Heart right ventricle (tissue), 16 donors: Measurements from ENCODE around the gene PEX16. TPM values are rescaled to one million over a fixed set of nuclear protein-coding genes. Genes with fewer than 3 reads are reported as not detected.

ENCODE experiments used
- ATAC-seq, 8 donors: fragments of 200-7000 bp; cut with Tn5 transposase; one replicate each; pipeline ENCODE4 v1.9.1; 2020; ENCODE audit warnings: mild to moderate bottlenecking in 8 of 8, moderate library complexity in 8 of 8, moderate number of reproducible peaks in 1 of 8
- DNase-seq, 2 donors: peaks; one replicate each; pipeline ENCODE4 v3.0.0-alpha.2; 2020
- H3K27ac ChIP-seq, 10 donors: fragments of 200-600 bp; sonication (generic) in 2 of 10; one replicate each; pipeline versions ENCODE4 v1.5.0 to v1.8.0; 2020 to 2022; ENCODE audit warnings: mild to moderate bottlenecking in 3 of 10
- H3K27me3 ChIP-seq, 7 donors: fragments of 200-600 bp; one replicate each; pipeline ENCODE4 v1.8.0; 2021 to 2022; ENCODE audit warnings: mild to moderate bottlenecking in 2 of 7
- H3K36me3 ChIP-seq, 9 donors: fragments of 200-600 bp; sonication (generic) in 1 of 9; one replicate each; pipeline versions ENCODE4 v1.5.0 to v1.8.0; 2020 to 2022; ENCODE audit warnings: mild to moderate bottlenecking in 2 of 9
- H3K4me1 ChIP-seq, 9 donors: fragments of 200-600 bp; sonication (generic) in 1 of 9; one replicate each; pipeline versions ENCODE4 v1.5.0 to v1.8.0; 2020 to 2022; ENCODE audit warnings: mild to moderate bottlenecking in 4 of 9
- H3K4me3 ChIP-seq, 10 donors: fragments of 200-600 bp; sonication (generic) in 2 of 10; one replicate each; pipeline versions ENCODE4 v1.5.0 to v1.8.0; 2020 to 2022; ENCODE audit warnings: mild to moderate bottlenecking in 7 of 10, moderate library complexity in 2 of 10
- H3K9me3 ChIP-seq, 11 donors: fragments of 200-600 bp in 10 of 11; sonication (generic) in 2 of 11; one replicate each; pipeline versions ENCODE4 v1.5.0 to v1.8.0; 2013 to 2022; ENCODE audit warnings: mild to moderate bottlenecking in 2 of 11, control low read depth in 1 of 11, moderate library complexity in 1 of 11
- WGBS, 2 donors: extraction: QIAGEN DNeasy Blood & Tissue Kit; methylation state at CpG; one replicate each; pipeline ENCODE4 v1.1.7; 2013; ENCODE audit warnings: inconsistent platforms in 1 of 2; 5-methylcytosine and 5-hydroxymethylcytosine counted together
- intact Hi-C, 10 donors: fragments of 100-400 bp; cut with DNase I; formaldehyde crosslinking; loops; one replicate each; pipeline versions ENCODE4 v1.11.1 to v1.14.2; 2022
- polyA plus RNA-seq, 2 donors: library from polyadenylated mRNA; stranded (reverse); fragments of 200-250 nt; gene quantifications; one replicate each; pipeline ENCODE4 v1.2.3, GENCODE V29; 2013
- total RNA-seq, 10 donors: library from RNA; stranded (reverse); fragmentation: NEBNext Ultra II Directional in 3 of 10; extraction: Animal tissue kit (Norgen Biotek cat#: 25700) in 3 of 10; gene quantifications; one replicate each; pipeline versions ENCODE4 v1.2.1 to v1.2.4, GENCODE V29; 2021 to 2023
- TF ChIP-seq, protein P1 (sequence below), 9 donors: fragments of 200-600 bp; sonication (generic) in 2 of 9; IDR thresholded peaks; one replicate each; pipeline versions ENCODE4 v1.5.0 to v1.8.0; 2021 to 2022; ENCODE audit warnings: antibody characterized with exemption in 9 of 9, mild to moderate bottlenecking in 5 of 9, moderate library complexity in 1 of 9
- donor health status: Arrhythmogenic right ventricular cardiomyopathy.
- donor health status: ischemic (EF 13 %, LVEDD 7.1; RV severe dilation, severe dysfunction).
- donor health status: healthy with polysubstance abuse.
- donor health status: DM: no; HTN: yes; CAD: no.
- donor health status: DM: no; HTN: no; CAD: no.
- donor health status: ischemic (EF 25% LVEDD 6.9; RV normal size, moderate dysfunction).
- donor health status: ischemic (EF 25% LVEDD 5.7; RV mildly dilated, moderate dysfunction).
- donor health status: healthy.
- donor health status: DM: yes; HTN: yes; CAD: no.
- donor health status: Ischemic cardiomyopathy.
- donor health status: ischemic (EF 35%, LVEDD 5.7; RV mildly dilated, moderate dysfunction).
- donor health status: nonischemic (EF 11% LVEDD 7.7; RV severe dilation, severe dysfunction).
- donor health status: DM: yes; HTN: yes; CAD: no.
- donor health status: PGD.
- donor health status: ischemic (EF 29% LVEDD 5.4; RV normal size, mild dysfunction).
- donor health status: nonischemic (EF 23%, LVEDD 6.1; RV moderate dilation, normal function).

Gene PEX16
- total and polyA plus RNA-seq, 12 donors, result 10.8 to 25.4 (median 13.9) TPM

DNA sequence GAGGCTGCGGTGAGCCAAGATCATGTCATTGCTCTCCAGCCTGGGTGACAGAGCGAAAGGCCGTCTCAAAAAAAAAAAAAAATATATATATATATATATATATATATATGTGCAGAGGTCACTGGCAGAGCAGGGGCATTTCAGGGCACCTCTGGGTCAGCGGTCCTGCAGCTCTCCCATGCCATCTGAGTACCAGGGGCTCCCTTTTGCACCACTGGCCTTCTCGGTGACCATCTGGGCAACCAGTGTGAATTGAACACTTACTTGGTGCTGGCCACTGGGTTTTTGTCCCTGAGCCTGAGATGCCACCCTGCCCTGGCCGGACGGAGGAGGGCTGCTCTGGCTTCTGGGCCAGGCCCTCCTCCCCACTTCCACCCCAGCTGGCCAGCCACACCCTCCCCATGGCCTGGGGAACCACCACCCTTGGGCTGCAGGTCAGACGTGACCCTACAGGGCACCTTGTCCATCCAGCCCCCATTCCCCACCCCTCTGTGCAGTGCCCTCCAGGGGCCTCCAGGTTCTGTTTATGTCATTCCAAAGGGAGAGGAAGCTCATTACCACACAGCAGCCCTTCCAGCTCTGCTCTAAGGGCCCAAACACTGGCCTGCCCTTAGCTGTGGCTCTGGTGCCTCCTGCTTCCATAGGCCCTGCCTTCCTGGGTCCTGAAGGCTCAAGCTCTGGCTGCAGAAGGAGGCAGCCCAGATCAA lies 22.0 kb downstream of the PEX16 start:
- Histone ChIP-seq H3K4me1 (peaks cover 6 to 22% (median 14%) of the 10 kb centered on the region in 9 donors), H3K9me3 (no peaks in the 10 kb centered on the region), H3K4me3 (no peak overlapping the region), H3K36me3 (no peaks in the 10 kb centered on the region), H3K27me3 (peaks cover 0 to 50% (median 0%) of the 10 kb centered on the region in 7 donors), H3K27ac (no peak overlapping the region)
- intact Hi-C loops, result loop anchor here in 1 of 10 donors (10.0 kb wide), 1 partner anchor 51 kb away; the partner anchor contains the start of gene CRY2
- ATAC-seq, result no peak
- DNase-seq, result no peak
- 93 to 94% methylated on average over 8 of the region's 8 CpGs for WGBS, 2 donors
- TF ChIP-seq, protein P1, sequence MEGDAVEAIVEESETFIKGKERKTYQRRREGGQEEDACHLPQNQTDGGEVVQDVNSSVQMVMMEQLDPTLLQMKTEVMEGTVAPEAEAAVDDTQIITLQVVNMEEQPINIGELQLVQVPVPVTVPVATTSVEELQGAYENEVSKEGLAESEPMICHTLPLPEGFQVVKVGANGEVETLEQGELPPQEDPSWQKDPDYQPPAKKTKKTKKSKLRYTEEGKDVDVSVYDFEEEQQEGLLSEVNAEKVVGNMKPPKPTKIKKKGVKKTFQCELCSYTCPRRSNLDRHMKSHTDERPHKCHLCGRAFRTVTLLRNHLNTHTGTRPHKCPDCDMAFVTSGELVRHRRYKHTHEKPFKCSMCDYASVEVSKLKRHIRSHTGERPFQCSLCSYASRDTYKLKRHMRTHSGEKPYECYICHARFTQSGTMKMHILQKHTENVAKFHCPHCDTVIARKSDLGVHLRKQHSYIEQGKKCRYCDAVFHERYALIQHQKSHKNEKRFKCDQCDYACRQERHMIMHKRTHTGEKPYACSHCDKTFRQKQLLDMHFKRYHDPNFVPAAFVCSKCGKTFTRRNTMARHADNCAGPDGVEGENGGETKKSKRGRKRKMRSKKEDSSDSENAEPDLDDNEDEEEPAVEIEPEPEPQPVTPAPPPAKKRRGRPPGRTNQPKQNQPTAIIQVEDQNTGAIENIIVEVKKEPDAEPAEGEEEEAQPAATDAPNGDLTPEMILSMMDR (IDR thresholded peaks at IDR 0.05), result no peak

DNA sequence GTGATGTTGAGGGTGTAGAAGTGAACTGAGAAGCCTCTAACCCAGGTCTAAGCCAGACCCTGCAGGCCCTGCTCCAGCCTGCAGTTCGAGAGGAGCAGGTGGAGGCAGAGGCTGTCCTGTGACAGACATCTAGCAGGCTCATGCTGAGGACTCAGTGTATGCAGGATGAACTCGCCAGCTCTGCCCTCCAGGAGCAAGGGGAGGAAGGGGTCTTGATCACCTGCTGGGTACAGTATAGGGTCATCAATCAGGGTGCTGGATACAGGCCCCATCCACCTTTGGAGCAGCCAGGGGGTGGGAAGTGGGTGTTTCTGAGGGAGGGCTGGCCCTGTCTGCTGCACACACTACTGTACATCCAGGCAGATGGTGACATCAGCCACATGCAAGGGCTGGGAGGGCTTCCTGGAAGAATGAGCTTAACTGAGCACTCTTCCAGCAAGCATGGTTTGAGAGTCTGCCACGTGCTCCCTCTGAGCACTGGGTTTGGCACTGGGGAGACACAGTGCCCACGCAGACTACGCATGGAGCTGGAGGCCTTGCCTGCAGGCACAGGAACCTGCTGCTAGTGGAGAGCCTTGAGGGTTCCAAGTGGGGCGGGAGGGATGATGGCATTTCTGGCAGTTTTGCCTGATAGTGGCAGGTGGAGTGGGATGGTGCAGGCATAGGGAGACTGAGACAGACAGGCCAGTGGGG lies 23.0 kb downstream of the PEX16 start:
- Histone ChIP-seq H3K36me3 (no peaks in the 10 kb centered on the region), H3K9me3 (no peaks in the 10 kb centered on the region), H3K27ac (no peak overlapping the region), H3K4me1 (peaks cover 5 to 17% (median 10%) of the 10 kb centered on the region in 9 donors), H3K27me3 (peaks cover 0 to 40% (median 0%) of the 10 kb centered on the region in 7 donors), H3K4me3 (no peak overlapping the region)
- ATAC-seq, result no peak
- intact Hi-C loops, result loop anchor here in 1 of 10 donors (10.0 kb wide), 1 partner anchor 50 kb away; the partner anchor contains the start of gene CRY2
- whole genome bisulfite sequencing, 2 donors, result 85 to 89% methylated on average over 6 of the region's 6 CpGs
- no peak for DNase-seq
- TF ChIP-seq, protein P1 (IDR thresholded peaks at IDR 0.05), result no peak

GRCh38 chr11:45892856-45893255 lies 24.8 kb downstream of the PEX16 start:
- DNase-seq (no peak), ATAC-seq (peak in 4 of 8 donors; percentile 19 to 64 (median 40))
- no peaks in the 10 kb centered on the region for H3K4me1 ChIP-seq
- H3K9me3 ChIP-seq, result no peaks in the 10 kb centered on the region
- WGBS, 2 donors, result 66 to 85% methylated on average over 5 of the region's 5 CpGs
- no peaks in the 10 kb centered on the region for H3K36me3 ChIP-seq
- H3K4me3 ChIP-seq, result no peak overlapping the region
- no peak overlapping the region for H3K27ac ChIP-seq
- intact Hi-C loops, result loop anchor here in 1 of 10 donors (10.0 kb wide), 1 partner anchor 48 kb away; the partner anchor contains the start of gene CRY2
- H3K27me3 ChIP-seq, result peaks cover 0 to 21% (median 0%) of the 10 kb centered on the region in 7 donors
- TF ChIP-seq, protein P1 (IDR thresholded peaks at IDR 0.05), result no peak

DNA sequence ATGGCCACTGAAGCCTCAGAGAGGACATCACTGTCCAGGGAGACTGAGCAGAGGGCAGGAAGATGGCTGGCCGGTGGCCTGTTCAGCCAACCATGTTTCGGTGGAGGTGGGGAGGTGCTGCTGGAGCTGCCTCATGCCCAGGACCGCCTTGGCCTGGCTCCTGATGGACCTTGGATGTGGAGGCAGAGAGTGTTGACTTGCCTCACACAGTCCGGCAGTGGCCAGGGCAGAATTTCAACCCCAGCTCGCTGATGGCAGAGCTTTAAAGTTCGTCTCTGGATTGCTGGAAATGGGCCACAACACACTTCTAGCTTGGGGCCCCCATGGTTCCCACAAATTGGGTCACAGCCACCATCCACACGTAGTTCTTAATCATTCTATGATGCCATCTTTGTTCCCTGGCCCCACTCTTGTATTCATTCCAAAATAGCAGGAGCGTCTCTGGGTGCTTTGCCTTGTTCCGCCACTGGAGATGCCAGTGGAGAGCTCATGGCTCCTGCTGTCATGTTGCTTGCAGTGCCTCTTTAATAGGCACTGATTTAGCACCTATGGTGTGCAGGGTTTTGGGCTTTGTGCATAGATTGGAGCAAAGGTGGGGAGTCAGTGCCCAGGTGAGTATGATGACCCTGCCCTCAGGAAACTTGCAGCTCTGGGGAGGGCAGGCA lies 26.7 kb downstream of the PEX16 start:
- Histone ChIP-seq H3K4me3 (no peak overlapping the region), H3K4me1 (peaks cover 0 to 2% (median 1%) of the 10 kb centered on the region in 9 donors), H3K27ac (no peak overlapping the region), H3K36me3 (no peaks in the 10 kb centered on the region), H3K27me3 (peaks cover 0 to 13% (median 0%) of the 10 kb centered on the region in 7 donors), H3K9me3 (no peaks in the 10 kb centered on the region)
- TF ChIP-seq, protein P1 (IDR thresholded peaks at IDR 0.05), result no peak
- no peak for DNase-seq
- ATAC-seq, result no peak
- intact Hi-C loops, result loop anchor here in 1 of 10 donors (10.0 kb wide), 1 partner anchor 46 kb away; the partner anchor contains the start of gene CRY2
- WGBS, 2 donors, result 79 to 81% methylated on average over 9 of the region's 9 CpGs
